GOT3 (cell line): ENCODE data around the gene RNF114.
A peak's percentile ranks its signal among the peaks of the same experiment; 100 is the strongest.
"Not testable (repeated sequence)": the region's sequence is repeated elsewhere in the genome, so short reads cannot be mapped to it uniquely, and the experiment has no call there.

ENCODE experiments used
- DNase-seq: peaks from one replicate; lab custom pipeline; 2025; ENCODE audit warnings: mixed read lengths; lab: John Stamatoyannopoulos, UW

RNF114 gene

GRCh38 chr20:49928411-49929141 is 7.6 kb upstream of the RNF114 start:
- DNase-seq, result peak; percentile 65

GRCh38 chr20:49929142-49929494 is 7.1 kb upstream of the RNF114 start:
- no peak for DNase-seq

- no peak for DNase-seq
Observed at GRCh38 chr20:49935746-49936152, 448 bp upstream of the RNF114 start.

DNA sequence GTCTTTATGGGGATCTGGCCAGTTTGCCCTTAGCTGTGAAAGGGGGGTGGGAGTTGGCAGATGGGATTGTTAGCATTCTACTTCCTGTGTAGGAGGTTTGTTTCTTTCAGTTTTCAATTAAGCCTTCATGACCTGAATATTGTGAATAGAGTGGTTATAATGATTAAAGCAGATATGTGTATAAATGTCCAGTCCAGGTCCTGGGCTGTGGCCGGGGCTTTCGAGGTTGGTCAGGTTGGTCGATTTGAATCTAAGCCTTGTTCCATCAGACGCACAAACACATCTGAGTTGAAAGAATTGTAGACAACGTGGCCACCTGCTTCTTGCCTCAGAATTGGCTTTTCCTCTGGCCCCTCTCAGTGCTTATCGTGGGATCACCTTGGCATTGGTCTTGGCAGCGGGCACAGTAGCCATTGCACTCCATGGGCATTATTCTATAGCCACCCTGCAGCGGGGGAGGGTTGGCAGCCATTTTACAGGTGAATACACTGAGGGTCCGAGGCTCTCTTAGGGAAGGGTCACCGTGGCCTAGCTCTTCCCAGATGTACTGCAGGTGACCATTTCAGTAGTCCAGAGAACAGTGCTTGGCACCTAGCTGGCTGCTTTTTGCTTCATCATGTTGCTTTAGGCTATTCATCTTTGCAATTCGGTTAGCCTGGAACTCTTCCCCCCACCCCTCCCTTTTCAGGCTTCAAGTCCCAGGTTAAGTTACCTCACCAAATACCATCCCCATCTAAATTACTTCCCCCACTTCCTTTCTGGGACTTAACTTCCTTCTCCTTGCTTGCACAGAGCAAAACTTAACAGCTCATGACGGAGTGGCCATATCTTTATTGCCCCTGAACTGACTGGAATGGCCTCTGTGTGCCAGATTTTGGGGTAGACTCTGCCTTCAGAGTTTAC is 1.1 kb downstream of the RNF114 start:
- no peak for DNase-seq

DNA sequence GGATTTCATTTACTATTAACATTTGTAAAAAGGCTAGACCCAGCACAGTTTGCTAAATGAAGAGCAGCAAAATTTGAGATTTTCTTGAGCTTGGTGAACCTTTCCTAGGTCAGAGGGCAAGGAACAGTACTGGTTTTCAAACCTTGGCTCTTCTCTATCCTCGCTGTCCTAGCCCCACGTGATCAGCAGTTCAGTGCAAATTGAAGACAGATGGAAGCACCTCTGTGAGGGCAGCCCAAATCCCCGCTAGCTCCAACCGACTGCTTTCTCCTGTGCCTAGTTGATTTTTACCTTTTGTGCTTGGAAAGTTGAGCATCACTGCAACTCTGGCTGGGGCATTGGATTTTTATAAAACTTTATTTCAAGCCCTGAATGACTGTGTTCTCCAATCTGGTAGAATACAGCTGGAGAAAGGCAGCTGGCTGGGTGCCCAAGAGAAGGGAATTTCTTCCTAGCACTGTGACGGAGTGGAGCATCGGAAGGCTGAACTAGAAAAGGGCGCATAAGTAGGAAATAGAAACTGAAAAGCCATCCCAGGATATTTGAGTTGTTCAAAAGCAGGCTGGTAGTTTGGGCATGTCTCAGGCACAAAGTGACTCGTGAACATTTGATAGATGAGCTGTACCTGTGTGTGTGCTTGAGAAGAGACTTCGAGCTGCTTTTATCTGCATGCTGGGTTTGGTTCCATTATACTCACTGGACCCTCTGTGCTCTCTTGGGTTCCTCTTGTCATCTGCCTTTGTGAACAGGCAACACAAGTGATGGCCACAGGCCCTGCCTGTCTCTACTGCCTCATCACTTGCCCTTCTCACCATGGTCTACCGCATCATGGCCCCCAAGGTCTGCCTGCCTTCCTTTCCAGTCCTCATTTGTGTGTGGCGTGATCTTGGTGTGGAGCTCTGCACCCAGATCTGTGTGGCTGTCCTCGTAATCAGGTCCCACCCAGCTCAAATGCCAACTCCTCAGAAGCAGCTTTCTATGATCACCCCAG is 2.3 kb downstream of the RNF114 start:
- no peak for DNase-seq

DNA sequence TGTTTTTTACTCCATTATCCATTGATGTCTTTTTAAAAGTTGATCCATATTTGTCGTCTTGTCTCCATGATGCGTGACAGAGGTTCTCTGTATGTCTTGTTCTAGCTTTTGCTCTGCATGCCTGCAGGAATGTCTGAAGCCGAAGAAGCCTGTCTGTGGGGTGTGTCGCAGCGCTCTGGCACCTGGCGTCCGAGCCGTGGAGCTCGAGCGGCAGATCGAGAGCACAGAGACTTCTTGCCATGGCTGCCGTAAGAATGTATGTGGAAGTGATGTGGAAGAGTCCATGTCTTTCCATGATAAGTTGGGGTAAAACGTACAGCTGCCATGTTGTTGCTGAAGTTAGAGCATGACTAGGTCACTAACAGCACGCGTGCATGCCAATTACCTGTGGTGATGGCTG is 5.3 kb downstream of the RNF114 start:
- DNase-seq, result no peak

- DNase-seq, result no peak
Observed at GRCh38 chr20:49942303-49942702, 6.1 kb downstream of the RNF114 start.

GRCh38 chr20:49942942-49943341 is 6.7 kb downstream of the RNF114 start:
- no peak for DNase-seq

DNA sequence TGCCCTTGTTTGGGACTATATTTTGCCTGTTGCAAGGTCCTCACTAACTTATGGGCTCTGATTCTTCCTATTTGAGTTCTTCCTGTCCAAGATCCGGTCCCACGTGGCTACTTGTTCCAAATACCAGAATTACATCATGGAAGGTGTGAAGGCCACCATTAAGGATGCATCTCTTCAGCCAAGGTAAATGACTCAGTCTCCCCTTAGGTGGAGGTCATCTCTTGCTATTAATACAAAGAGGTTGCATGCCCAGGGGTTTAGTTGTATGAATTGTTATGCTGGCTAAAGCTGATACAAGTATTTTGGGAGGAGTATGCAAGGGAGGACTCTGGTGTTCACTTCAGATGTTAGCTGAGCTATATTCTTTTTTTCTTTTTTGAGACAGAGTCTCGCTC is 9.1 kb downstream of the RNF114 start:
- no peak for DNase-seq

- no peak for DNase-seq
Observed at GRCh38 chr20:49945701-49946477, 9.7 kb downstream of the RNF114 start.

DNA sequence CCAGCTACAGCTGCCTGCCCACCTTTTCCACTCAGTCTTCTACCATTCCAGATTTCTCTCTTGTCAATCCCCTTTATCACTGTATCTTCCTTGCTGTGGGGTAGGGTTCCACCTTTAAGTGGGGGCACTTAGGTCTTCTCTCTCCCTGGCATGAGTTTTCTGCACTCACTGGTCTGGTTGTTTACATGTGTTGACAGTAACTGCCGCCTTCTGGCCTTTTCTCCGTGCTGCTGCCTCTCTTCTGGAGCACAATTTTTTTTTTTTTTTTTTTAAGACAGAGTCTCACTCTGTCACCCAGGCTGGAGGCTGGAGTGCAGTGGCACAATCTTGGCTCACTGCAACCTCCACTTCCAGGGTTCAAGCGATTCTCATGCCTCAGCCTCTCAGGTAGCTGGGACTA is 12.0 kb downstream of the RNF114 start:
- DNase-seq, result no peak

DNA sequence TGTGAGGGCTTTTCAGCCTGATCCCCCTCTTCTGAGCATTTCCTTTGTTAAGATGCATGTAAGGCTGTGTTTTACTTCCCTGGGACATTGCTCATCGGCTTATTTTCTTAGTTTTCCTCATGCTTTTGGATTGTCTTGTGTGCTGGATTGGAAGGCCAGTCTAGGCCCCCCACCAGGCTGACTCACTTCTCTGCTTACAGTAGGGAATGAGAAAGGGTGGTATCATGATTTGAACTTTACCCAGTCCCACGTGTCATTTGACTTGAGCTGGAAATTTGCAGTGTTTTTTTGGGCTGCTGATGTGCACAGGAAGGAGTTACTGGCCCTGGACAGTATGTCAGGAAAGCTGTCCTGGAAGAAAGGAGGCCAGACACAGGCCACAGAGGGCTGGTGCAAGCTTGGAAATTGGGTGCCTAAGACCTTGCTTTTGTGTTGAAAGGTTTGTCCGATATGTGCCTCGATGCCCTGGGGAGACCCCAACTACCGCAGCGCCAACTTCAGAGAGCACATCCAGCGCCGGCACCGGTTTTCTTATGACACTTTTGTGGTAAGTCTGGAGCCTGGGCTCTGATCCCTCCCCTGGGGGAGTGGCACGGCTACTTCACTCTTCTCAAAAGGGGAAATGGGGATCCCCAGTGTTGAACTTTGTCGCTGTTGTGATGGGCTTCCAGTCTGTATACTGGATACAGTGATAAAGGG is 12.8 kb downstream of the RNF114 start:
- no peak for DNase-seq

GRCh38 chr20:49951151-49951550 is 15.0 kb downstream of the RNF114 start:
- DNase-seq, result no peak

DNA sequence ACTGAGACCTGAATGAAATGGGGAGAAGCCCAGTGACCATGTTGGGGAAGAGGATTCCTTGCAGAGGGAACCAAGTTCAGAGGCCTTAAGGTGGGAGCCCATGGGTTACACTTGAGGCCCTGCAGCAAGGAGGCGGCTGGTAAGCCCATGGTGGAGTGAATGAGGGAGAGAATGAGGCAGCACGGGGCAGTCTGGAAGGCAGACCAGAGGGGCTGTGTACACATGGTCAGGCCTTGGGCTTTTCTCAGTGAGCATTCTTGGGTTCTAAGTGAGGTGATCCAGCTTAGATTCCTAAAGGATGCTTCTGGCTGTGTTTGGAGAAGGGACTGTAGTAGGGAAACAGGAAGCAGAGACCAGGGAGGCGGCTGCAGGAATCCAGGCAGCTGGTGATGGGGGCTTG is 19.0 kb downstream of the RNF114 start:
- no peak for DNase-seq

- not testable (repeated sequence) for DNase-seq
Observed at GRCh38 chr20:49955830-49956396, 19.7 kb downstream of the RNF114 start.

- DNase-seq, result no peak
Observed at GRCh38 chr20:49956689-49957088, 20.5 kb downstream of the RNF114 start.

GRCh38 chr20:49957089-49957938 is 21.1 kb downstream of the RNF114 start:
- DNase-seq, result not testable (repeated sequence)

DNA sequence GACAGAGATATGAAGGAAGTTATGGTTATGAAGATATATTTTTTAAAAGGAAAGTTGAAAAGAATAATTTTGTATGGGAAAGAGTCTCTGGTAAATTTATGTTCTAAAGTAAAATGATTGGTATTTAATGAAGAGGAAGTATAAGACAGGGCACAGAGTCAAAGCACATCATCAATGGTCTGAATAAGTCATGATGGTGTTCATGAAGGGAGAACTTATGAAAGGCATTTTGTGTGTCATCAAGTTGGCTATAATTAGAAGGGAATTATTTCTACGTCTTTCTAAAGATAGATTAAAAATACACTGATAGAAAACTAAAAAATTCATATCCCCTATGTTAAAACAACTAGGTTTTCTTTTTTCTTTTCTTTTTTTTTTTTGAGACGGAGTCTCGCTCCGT is 25.2 kb downstream of the RNF114 start:
- DNase-seq, result no peak
